B cell (primary cell): ENCODE data around the gene SCN1B.

Experiments
- CTCF ChIP-seq: fragments of 200-600 bp; IDR thresholded peaks from one replicate; pipeline ENCODE4 v1.8.0; 2022; ENCODE audit warnings: antibody characterized with exemption, mild to moderate bottlenecking
- EZH2 ChIP-seq: IDR thresholded peaks from 2 replicates; pipeline ENCODE4 v1.6.1; 2012; ENCODE audit warnings: borderline replicate concordance, low read depth, mild to moderate bottlenecking, moderate library complexity, low read length; ENCODE audit not compliant: insufficient read depth, poor library complexity, severe bottlenecking

- no peak for TF ChIP-seq CTCF
- no peak for TF ChIP-seq EZH2
Observed at GRCh38 chr19:35052599-35053190, 22.4 kb downstream of the SCN1B start.
